Measurements from ENCODE around the gene KCNJ15. TPM values are rescaled to one million over a fixed set of nuclear protein-coding genes. Genes with fewer than 3 reads are reported as not detected.

KCNJ15 gene
- total RNA-seq, 1 experiment from 2014 or later = 0.13 TPM

- Histone ChIP-seq H3K4me3 (ENCODE audit: low read depth in 2 of 2, low read length in 2 of 2) (no peak overlapping the region), H3K27me3 (ENCODE audit: control insufficient read depth, insufficient read depth, low read length) (no peaks in the 10 kb centered on the region), H3K36me3 (ENCODE audit: control insufficient read depth, insufficient read depth, low read length) (no peaks in the 10 kb centered on the region), H3K4me1 (ENCODE audit: control insufficient read depth, insufficient read depth, low read length) (no peaks in the 10 kb centered on the region), H3K27ac (ENCODE audit: low read length) (no peak overlapping the region), H3K9me3 (ENCODE audit: control insufficient read depth, insufficient read depth, low read depth, low read length) (no peaks in the 10 kb centered on the region)
- ChIA-PET POLR2A (no interaction called here), CTCF (no interaction called here)
- no TSS peak for BruUV-seq (replicated peaks)
- in situ Hi-C loops (cut with HindIII; ENCODE audit: low pct_unique_long_range_greater_than_20kb, low sequenced_read_pairs) (no loop called here), intact Hi-C loops (cut with micrococcal nuclease; ENCODE audit: unreplicated experiment) (loop anchor here (5.0 to 10.0 kb wide), 3 partner anchors 132 to 649 kb away; no protein-coding TSS in a partner anchor)
- no peak for TF ChIP-seq SIN3A (IDR thresholded peaks at IDR 0.05; ENCODE audit: borderline replicate concordance, insufficient read depth, low read depth, low read length)
- no peak for TF ChIP-seq POLR2AphosphoS5 (IDR thresholded peaks at IDR 0.05; ENCODE audit: low read depth, low read length)
- no peak for TF ChIP-seq CTCF (IDR thresholded peaks at IDR 0.05)
- no peak for TF ChIP-seq TCF7L2 (IDR thresholded peaks at IDR 0.05; ENCODE audit: low read depth, low read length)
- TF ChIP-seq REST (IDR thresholded peaks at IDR 0.05; ENCODE audit: insufficient read depth in 1 of 2, low read depth in 2 of 2, low read length in 1 of 2) = no peak
- ATAC-seq (no peak), DNase-seq (ENCODE audit: low read depth, low spot score) (no peak)
Measured at GRCh38 chr21:38354231-38354630, 97.4 kb downstream of the KCNJ15 start.

- in situ Hi-C loops (cut with HindIII; ENCODE audit: low pct_unique_long_range_greater_than_20kb, low sequenced_read_pairs) = no loop called here
- TF ChIP-seq TCF7L2 (IDR thresholded peaks at IDR 0.05; ENCODE audit: low read depth, low read length) (no peak), CTCF (IDR thresholded peaks at IDR 0.05) (no peak), POLR2AphosphoS5 (IDR thresholded peaks at IDR 0.05; ENCODE audit: low read depth, low read length) (no peak), SIN3A (IDR thresholded peaks at IDR 0.05; ENCODE audit: borderline replicate concordance, insufficient read depth, low read depth, low read length) (no peak), REST (IDR thresholded peaks at IDR 0.05; ENCODE audit: insufficient read depth in 1 of 2, low read depth in 2 of 2, low read length in 1 of 2) (no peak)
Measured at GRCh38 chr21:38354746-38355145, 98.0 kb downstream of the KCNJ15 start.

More at GRCh38 chr21:38354746-38355145, 98.0 kb downstream of the KCNJ15 start:
- ChIA-PET POLR2A (no interaction called here), CTCF (no interaction called here)
- H3K9me3 ChIP-seq (ENCODE audit: control insufficient read depth, insufficient read depth, low read depth, low read length) = no peaks in the 10 kb centered on the region
- H3K4me1 ChIP-seq (ENCODE audit: control insufficient read depth, insufficient read depth, low read length) = no peaks in the 10 kb centered on the region
- intact Hi-C loops (cut with micrococcal nuclease; ENCODE audit: unreplicated experiment) = loop anchor here (5.0 to 10.0 kb wide), 4 partner anchors 132 to 650 kb away; no protein-coding TSS in a partner anchor
- H3K27me3 ChIP-seq (ENCODE audit: control insufficient read depth, insufficient read depth, low read length) = no peaks in the 10 kb centered on the region
- DNase-seq (ENCODE audit: low read depth, low spot score) (no peak), ATAC-seq (no peak)
- BruUV-seq (replicated peaks) = no TSS peak
- no peak overlapping the region for H3K27ac ChIP-seq (ENCODE audit: low read length)
- no peaks in the 10 kb centered on the region for H3K36me3 ChIP-seq (ENCODE audit: control insufficient read depth, insufficient read depth, low read length)
- H3K4me3 ChIP-seq (ENCODE audit: low read depth in 2 of 2, low read length in 2 of 2) = no peak overlapping the region
